Measurements from ENCODE around the gene XPO4. TPM values are rescaled to one million over a fixed set of nuclear protein-coding genes. Genes with fewer than 3 reads are reported as not detected.

The XPO4 gene
- total RNA-seq, 1 experiment from 2014 or later = 34.1 TPM

DNA sequence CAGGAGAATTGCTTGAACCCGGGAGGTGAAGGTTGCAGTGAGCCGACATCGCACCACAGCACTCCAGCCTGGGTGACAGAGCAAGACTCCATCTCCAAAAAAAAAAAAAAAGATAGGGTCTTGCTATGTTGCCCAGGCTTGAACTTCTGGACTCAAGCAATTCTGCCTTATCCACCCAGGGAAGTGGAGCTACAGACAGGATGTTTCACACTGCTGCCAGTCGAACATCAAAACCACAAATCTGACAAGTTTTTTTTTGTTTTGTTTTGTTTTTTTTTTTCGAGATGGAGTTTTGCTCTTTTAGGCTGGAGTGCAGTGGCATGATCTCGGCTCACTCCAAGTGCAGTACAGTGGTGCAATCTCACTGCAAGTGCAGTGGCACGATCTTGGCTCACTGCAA is 10.8 kb downstream of the XPO4 start:
- Histone ChIP-seq H3K56ac (ENCODE audit: insufficient read length, low read depth, low read length) (no peak overlapping the region), H2BK5ac (ENCODE audit: insufficient read length, low read length) (no peak overlapping the region), H2BK120ac (ENCODE audit: low read depth, low read length, poor library complexity, severe bottlenecking) (no peak overlapping the region), H3K23me2 (ENCODE audit: insufficient read length, low read depth, low read length, poor library complexity, severe bottlenecking) (no peaks in the 10 kb centered on the region), H3K9ac (ENCODE audit: extremely low read depth, insufficient read length, low read length) (no peak overlapping the region), H4K91ac (ENCODE audit: insufficient read length, low read depth, low read length) (no peak overlapping the region), H2BK12ac (ENCODE audit: insufficient read length, low read depth, low read length) (no peak overlapping the region), H3K27me3 (ENCODE audit: insufficient read depth, low read length) (no peaks in the 10 kb centered on the region), H4K20me1 (ENCODE audit: control insufficient read depth, insufficient read depth, insufficient read length) (no peaks in the 10 kb centered on the region), H2BK15ac (ENCODE audit: low read depth, low read length) (no peak overlapping the region), H4K8ac (replicated peaks; ENCODE audit: insufficient read length, low read depth, low read length) (no peak overlapping the region), H3K14ac (ENCODE audit: insufficient read depth, low read length) (no peak overlapping the region), H3K9me3 (ENCODE audit: control insufficient read depth, low read depth, low read length) (no peaks in the 10 kb centered on the region), H3K4me1 (ENCODE audit: insufficient read depth, low read length) (no peaks in the 10 kb centered on the region), H3K27ac (ENCODE audit: insufficient read length, low read depth, low read length) (no peak overlapping the region), H3T11ph (ENCODE audit: low read length) (no peak overlapping the region), H3K4me2 (ENCODE audit: insufficient read depth, insufficient read length, low read length) (no peak overlapping the region), H3K18ac (ENCODE audit: insufficient read length, low read depth, low read length) (no peak overlapping the region), H3K79me2 (ENCODE audit: insufficient read depth, low read length) (peaks cover 47% of the 10 kb centered on the region; the same call in 1 of the 2 replicates), H2BK20ac (ENCODE audit: low read depth, low read length, poor library complexity, severe bottlenecking) (no peak overlapping the region), H2AFZ (ENCODE audit: low read length) (no peak overlapping the region), H2AK5ac (ENCODE audit: insufficient read length, low read length) (no peak overlapping the region), H3K4ac (ENCODE audit: low read depth, low read length) (no peak overlapping the region), H4K5ac (ENCODE audit: insufficient read length, low read depth, low read length) (no peak overlapping the region), H3K79me1 (ENCODE audit: insufficient read depth, low read depth, low read length, poor library complexity, severe bottlenecking) (peaks cover 6% of the 10 kb centered on the region), H3K23ac (ENCODE audit: insufficient read length, low read depth, low read length) (no peak overlapping the region)
- H3K4me1 Mint-ChIP-seq = no peaks in the 10 kb centered on the region
- no peak overlapping the region for H3K4me3 Mint-ChIP-seq
- no peaks in the 10 kb centered on the region for H3K27me3 Mint-ChIP-seq (ENCODE audit: low read depth)
- WGBS (ENCODE audit: extremely low coverage, insufficient read length, low lambda C conversion rate) = no CpG with 5 or more reads among the region's 7 CpGs
- TF ChIP-seq, protein P1, sequence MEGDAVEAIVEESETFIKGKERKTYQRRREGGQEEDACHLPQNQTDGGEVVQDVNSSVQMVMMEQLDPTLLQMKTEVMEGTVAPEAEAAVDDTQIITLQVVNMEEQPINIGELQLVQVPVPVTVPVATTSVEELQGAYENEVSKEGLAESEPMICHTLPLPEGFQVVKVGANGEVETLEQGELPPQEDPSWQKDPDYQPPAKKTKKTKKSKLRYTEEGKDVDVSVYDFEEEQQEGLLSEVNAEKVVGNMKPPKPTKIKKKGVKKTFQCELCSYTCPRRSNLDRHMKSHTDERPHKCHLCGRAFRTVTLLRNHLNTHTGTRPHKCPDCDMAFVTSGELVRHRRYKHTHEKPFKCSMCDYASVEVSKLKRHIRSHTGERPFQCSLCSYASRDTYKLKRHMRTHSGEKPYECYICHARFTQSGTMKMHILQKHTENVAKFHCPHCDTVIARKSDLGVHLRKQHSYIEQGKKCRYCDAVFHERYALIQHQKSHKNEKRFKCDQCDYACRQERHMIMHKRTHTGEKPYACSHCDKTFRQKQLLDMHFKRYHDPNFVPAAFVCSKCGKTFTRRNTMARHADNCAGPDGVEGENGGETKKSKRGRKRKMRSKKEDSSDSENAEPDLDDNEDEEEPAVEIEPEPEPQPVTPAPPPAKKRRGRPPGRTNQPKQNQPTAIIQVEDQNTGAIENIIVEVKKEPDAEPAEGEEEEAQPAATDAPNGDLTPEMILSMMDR (conservative IDR thresholded peaks at IDR 0.05) = no peak
- H3K27ac Mint-ChIP-seq = no peak overlapping the region
- DNase-seq = no peak
- H3K36me3 Mint-ChIP-seq (ENCODE audit: insufficient read depth in 1 of 3, low read depth in 3 of 3) = peaks cover 0 to 5% (median 3%) of the 10 kb centered on the region in 3 experiments; a peak in 2 of 7 replicates
- no peaks in the 10 kb centered on the region for H3K9me3 Mint-ChIP-seq

Data from H9 (cell line).